ENCODE results near the gene C3orf38.
"Not testable (repeated sequence)": the region's sequence is repeated elsewhere in the genome, so short reads cannot be mapped to it uniquely, and the experiment has no call there.

Gene C3orf38

DNA sequence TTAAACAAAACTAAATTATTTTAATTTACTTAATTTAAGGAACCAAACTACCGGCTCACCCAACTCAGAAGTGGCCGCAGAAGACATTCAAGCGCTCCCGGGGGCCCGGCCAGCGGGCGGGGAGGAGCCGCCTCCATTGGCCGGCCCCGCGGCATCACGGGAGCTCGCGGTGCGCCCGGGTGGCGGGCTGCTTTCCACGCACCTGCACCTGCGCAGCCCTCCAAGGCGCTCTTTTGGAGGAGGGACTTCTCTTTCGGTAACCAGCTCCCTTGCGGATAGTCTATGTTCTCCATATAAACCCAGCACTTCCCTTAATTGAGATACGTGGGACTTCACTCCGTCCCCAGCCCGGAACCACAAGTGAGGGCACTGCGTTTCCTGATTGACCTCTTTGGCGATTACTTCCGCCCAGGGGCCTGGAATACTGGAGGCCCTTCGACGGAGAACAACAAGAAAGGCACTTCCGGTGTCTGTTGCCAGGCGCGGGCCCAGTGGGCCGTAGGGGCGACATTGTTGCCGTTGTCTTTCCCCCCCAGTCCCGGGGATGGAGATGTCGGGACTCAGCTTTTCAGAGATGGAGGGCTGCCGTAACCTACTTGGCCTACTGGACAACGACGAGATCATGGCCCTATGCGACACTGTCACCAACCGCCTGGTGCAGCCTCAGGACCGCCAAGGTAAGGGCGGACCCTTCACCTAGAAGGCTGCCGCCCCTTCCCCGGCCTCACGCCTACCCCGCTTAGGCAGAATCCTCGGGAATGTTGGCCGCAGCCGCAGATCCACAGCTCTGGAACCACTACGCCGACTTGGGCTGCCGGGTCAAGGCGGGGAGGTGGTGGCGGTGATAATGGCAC, at the start of gene C3orf38:
Gene C3orf38, plus strand, starts transcription at position 451 of the 854 bp plus-strand sequence. Its CDS starts 94 bp downstream, at position 545.
- peak; percentile 89 for ATAC-seq
- peak; percentile 79 for DNase-seq

DNA sequence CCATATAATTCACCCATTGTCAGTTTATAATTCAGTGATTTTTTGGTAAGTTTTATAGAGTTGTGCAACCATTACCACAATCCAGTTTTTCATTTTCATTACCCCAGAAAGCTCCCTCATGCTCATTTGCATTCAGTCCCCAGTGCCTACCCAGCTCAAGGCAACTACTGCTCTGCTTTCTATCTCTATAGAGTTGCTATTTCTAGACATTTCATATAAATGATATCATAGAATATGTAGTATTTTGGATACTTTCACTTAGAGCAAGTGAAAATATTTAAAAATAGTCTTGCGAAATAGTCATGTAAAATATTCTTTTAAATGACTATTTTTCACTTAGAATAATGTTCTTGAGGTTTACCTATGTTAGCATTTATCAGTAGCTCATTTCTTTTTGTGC, 48.6 kb upstream of the C3orf38 start:
- DNase-seq: no peak
- no peak for ATAC-seq

DNA sequence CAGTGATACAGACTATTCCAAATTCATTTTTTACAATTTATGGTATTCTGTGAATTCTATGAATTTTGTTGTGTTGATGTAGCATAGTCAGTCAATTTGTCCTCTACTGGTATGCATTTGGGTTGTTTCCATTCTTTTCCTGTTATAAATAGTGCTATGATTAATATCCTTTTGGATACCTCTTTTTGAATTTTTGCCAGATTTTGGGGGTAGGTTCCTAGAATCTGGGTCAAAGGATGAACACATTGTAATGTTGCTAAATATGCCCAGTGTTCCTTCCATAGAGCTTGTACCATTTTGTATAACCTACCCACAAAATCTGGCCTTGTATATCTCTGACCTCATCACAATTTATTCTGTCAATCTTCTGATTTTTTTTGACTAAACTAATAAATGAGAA, 44.4 kb upstream of the C3orf38 start:
- no peak for DNase-seq
- ATAC-seq: no peak

- DNase-seq (no peak), ATAC-seq (no peak)
These were observed 37.5 kb upstream of the C3orf38 start for GRCh38 chr3:88112289-88112688.

GRCh38 chr3:88113311-88114162, 36.2 kb upstream of the C3orf38 start:
- DNase-seq (peak; percentile 52), ATAC-seq (peak; percentile 86)

- DNase-seq: no peak
- ATAC-seq: no peak
These were observed 34.7 kb upstream of the C3orf38 start for GRCh38 chr3:88114878-88115549.

DNA sequence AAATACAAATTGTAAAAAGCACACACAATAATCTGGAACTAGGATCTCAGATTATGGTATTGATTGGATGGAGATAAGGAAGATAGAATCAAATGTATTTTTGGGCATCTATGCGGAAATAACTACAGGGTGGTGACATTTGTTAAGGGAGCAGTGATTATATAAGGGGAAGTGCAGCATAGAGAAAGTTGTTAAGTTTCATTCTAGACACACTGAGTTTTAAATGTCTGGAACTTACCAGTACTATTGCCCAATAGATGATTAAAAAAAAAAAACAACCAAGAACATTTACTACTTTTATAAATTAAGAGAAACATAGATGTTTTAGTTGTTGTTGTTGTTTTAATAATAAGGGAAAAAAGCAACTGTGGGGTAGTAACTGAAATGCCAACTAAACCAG, 32.1 kb upstream of the C3orf38 start:
- DNase-seq: no peak
- no peak for ATAC-seq

DNA sequence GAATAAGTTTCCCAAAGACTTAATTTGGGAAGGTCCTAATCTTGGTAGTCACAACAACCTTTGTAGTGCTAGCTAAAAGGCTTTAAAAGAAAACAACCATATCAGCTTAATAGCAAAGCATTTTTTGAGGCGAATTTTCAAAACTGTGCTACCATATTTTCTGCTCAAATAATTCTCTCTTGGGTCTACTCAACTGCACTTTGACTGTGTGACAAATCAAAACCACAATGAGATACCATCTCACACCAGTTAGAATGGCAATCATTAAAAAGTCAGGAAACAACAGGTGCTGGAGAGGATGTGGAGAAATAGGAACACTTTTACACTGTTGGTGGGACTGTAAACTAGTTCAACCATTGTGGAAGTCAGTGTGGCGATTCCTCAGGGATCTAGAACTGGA, 31.2 kb upstream of the C3orf38 start:
- not testable (repeated sequence) for DNase-seq, ATAC-seq

DNA sequence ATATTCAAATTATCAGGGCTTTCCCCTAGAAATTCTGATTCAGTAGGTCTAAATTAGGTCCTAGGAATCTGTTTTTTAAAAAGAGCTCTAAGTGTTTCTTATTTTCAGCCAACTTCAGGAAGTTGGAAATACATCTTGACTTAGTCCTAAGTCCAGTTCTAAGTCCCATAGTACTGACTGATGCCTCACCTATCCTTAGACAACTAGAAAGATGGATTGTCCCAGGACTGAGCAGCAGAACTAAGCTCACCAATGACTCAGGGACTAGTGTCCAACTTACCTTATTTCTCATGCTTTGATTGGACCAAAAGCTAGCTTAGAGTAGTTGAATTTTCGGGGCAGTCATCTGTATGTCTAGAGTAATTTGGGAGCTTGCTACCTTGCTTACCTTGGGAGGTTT, 26.2 kb upstream of the C3orf38 start:
- ATAC-seq (no peak), DNase-seq (no peak)

DNA sequence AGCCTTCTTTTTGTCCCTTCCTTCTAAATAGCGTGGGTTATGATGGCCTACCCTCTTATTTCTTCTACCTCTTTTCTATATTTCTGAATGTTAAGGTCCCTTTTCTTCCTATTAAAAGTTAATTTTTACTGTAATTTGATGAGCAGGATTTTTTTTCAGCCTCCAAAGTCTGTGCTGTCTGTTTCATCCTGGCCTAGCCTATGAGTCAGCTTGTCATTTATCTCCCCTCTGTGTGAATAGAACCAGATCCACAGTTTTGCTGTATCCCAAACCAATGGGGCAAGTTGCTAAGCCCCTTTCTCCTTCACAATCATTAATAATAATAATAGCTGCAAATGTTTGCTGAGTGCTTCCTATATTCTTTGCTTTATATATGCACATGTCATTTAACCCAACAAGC, 18.1 kb upstream of the C3orf38 start:
- DNase-seq (no peak), ATAC-seq (no peak)

- no peak for ATAC-seq
- no peak for DNase-seq
These were observed 16.9 kb upstream of the C3orf38 start for GRCh38 chr3:88132894-88133293.

GRCh38 chr3:88133711-88134263, 16.0 kb upstream of the C3orf38 start:
- DNase-seq (no peak), ATAC-seq (no peak)

GRCh38 chr3:88137836-88138235, 11.9 kb upstream of the C3orf38 start:
- ATAC-seq: no peak

GRCh38 chr3:88141458-88142083, 8.2 kb upstream of the C3orf38 start:
- DNase-seq: no peak
- no peak for ATAC-seq

More at GRCh38 chr3:88137836-88138235, 11.9 kb upstream of the C3orf38 start:
- no peak for DNase-seq

DNA sequence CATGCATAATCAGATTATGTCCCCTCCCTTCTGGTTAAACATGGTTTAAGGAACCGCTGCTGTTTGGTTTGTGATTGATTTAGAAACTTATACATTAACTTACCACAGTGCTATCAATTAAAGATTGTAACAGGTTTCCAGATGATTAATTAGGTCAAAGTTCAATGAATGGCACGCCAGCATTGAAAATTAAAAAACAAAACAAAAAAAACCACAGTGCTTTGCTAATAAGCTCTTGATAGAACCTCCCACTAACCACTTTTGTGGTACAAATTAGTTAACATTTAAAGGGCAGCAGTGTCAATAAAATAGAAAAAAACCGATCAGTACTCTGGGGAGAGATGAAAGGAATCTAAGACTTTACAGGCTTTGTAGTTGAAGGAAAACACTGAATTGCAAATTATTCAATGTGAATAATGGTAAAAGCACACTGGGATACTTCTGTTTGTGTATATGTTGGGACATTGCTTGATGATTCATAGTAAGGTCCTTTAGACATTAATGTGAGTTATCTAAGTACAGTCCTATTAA, 7.6 kb upstream of the C3orf38 start:
- ATAC-seq (no peak), DNase-seq (no peak)

GRCh38 chr3:88147261-88147660, 2.5 kb upstream of the C3orf38 start:
- ATAC-seq (no peak), DNase-seq (no peak)

- DNase-seq (peak; percentile 9), ATAC-seq (no peak)
These were observed 1.1 kb upstream of the C3orf38 start for GRCh38 chr3:88148651-88149050.

DNA sequence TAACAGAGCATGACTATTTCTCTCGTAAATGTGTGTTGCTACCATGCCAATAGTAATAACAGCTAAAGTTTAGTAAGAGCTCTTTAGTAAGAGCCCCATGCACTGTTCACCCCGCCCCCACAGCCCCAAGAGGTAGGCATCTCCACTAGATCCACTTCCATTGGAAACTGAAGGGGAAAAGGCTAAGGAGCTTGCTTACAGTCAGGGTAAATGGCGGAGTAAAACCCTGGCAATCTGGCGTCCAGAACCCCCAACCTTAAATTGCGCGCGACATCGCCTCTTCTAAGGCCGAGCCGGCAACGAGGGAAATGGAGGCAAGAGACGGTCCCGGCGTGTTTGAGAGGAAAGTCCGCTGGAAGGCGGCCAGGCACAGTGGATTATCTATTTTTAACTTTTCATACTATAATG, 654 bp upstream of the C3orf38 start:
- DNase-seq (peak; percentile 52), ATAC-seq (peak; percentile 29)

DNA sequence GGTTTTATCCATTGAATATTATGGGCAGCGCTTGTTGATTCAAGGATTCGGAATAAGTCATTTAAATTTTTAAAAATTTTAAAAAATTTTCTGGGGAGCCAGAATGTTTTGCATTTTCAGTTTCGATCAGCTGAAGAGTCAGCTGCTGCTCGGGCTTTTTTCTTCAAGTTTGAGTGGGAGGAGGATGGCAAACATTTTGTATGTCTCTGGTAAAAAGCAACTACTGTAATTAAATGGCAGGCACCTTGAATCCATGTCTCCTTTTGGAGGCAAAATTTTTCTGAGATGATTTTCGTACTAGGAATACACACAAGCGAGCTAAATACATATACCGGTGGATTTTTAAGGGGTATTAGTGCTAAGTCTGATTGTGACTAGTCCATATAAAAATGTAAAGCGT, 612 bp downstream of the C3orf38 start:
- ATAC-seq (no peak), DNase-seq (no peak)

GRCh38 chr3:88150806-88151205, 1.0 kb downstream of the C3orf38 start:
- DNase-seq (no peak), ATAC-seq (no peak)

GRCh38 chr3:88151358-88151757, 1.6 kb downstream of the C3orf38 start:
- DNase-seq: no peak
- ATAC-seq: no peak

- DNase-seq (no peak), ATAC-seq (no peak)
These were observed 3.1 kb downstream of the C3orf38 start for GRCh38 chr3:88152841-88153240.

Measured in stimulated activated naive CD8-positive, alpha-beta T cell treated with anti-CD3 and anti-CD28 coated beads, Interleukin-15, Interleukin-2, amounts not matched to agents 100 U/mL and 50 U/mL, for 24 hours (primary cell).